Loucy (cell line): ENCODE measurements around the gene HRH3.

Experiments
- H2AFZ ChIP-seq: fragments of 200-600 bp; sonication (generic); 2 replicates; pipeline ENCODE4 v1.6.0; 2016; ENCODE audit warnings: antibody characterized with exemption, mild to moderate bottlenecking, low read length, moderate library complexity
- H3F3A ChIP-seq: fragments of 200-600 bp; 2 replicates; pipeline ENCODE4 v1.6.0; 2016; ENCODE audit warnings: antibody characterized with exemption, low read depth, mild to moderate bottlenecking
- H3K27me3 ChIP-seq: fragments of 200-600 bp; sonication (generic); 2 replicates; pipeline ENCODE4 v1.6.1; 2014; ENCODE audit warnings: low read length, mild to moderate bottlenecking; ENCODE audit not compliant: insufficient read depth, poor library complexity, severe bottlenecking
- H3K36me3 ChIP-seq: fragments of 200-600 bp; sonication (generic); 2 replicates; pipeline ENCODE4 v1.6.1; 2016; ENCODE audit warnings: low read length; ENCODE audit not compliant: insufficient read depth
- H3K4me1 ChIP-seq: fragments of 200-600 bp; sonication (generic); 2 replicates; pipeline ENCODE4 v1.5.1; 2014; ENCODE audit warnings: low read length, mild to moderate bottlenecking; ENCODE audit not compliant: insufficient read depth, poor library complexity, severe bottlenecking
- H3K4me2 ChIP-seq: fragments of 200-600 bp; sonication (generic); 2 replicates; pipeline ENCODE4 v1.6.0; 2014; ENCODE audit warnings: antibody characterized with exemption, low read length, low read depth, mild to moderate bottlenecking; ENCODE audit not compliant: poor library complexity, severe bottlenecking
- H3K4me3 ChIP-seq: fragments of 200-600 bp; sonication (generic); 2 replicates; pipeline ENCODE4 v1.5.1; 2014; ENCODE audit warnings: low read length, mild to moderate bottlenecking, mixed read lengths; ENCODE audit not compliant: poor library complexity, severe bottlenecking
- H3K79me2 ChIP-seq: fragments of 200-600 bp; sonication (generic); 2 replicates; pipeline ENCODE4 v1.6.1; 2014; ENCODE audit warnings: low read length; ENCODE audit not compliant: insufficient read depth
- H3K9ac ChIP-seq: fragments of 200-600 bp; sonication (generic); 2 replicates; pipeline ENCODE4 v1.6.0; 2014; ENCODE audit warnings: mild to moderate bottlenecking, low read depth, low read length, moderate library complexity; ENCODE audit not compliant: poor library complexity, severe bottlenecking
- H3K9me2 ChIP-seq: fragments of 200-600 bp; sonication (generic); replicated peaks from 2 replicates; pipeline ENCODE4 v1.6.1; 2016; ENCODE audit warnings: low read depth, low read length, mixed read lengths
- H3K9me3 ChIP-seq: fragments of 200-600 bp; sonication (generic); 2 replicates; pipeline ENCODE4 v1.6.1; 2014; ENCODE audit warnings: mild to moderate bottlenecking, antibody characterized with exemption, low read length, low read depth; ENCODE audit not compliant: insufficient read depth
- H4K20me1 ChIP-seq: fragments of 200-600 bp; sonication (generic); 2 replicates; pipeline ENCODE4 v1.6.0; 2014; ENCODE audit warnings: antibody characterized with exemption, low read length, mild to moderate bottlenecking; ENCODE audit not compliant: insufficient read depth, poor library complexity, severe bottlenecking
- CTCF ChIP-seq: fragments of 200-600 bp; sonication (generic); conservative IDR thresholded peaks from 2 replicates; pipeline ENCODE4 v1.5.1; 2014; ENCODE audit warnings: mild to moderate bottlenecking, antibody characterized with exemption, low read length
- EZH2phosphoT487 ChIP-seq: fragments of 200-600 bp; IDR thresholded peaks from 2 replicates; pipeline ENCODE4 v1.6.1; 2018; ENCODE audit warnings: antibody characterized with exemption, mild to moderate bottlenecking, moderate library complexity, borderline replicate concordance

HRH3 gene

GRCh38 chr20:62230696-62231095 lies 10.6 kb upstream of the HRH3 start:
- H3K4me1 ChIP-seq, result no peaks in the 10 kb centered on the region

GRCh38 chr20:62230276-62230675 lies 10.2 kb upstream of the HRH3 start:
- H3K9me2 ChIP-seq, result no peaks in the 10 kb centered on the region
- no peaks in the 10 kb centered on the region for H4K20me1 ChIP-seq
- no peaks in the 10 kb centered on the region for H3F3A ChIP-seq
- TF ChIP-seq CTCF (no peak), EZH2phosphoT487 (no peak)
- no peak overlapping the region for H3K4me3 ChIP-seq
- H3K9ac ChIP-seq, result no peak overlapping the region
- H3K4me2 ChIP-seq, result no peak overlapping the region
- H3K4me1 ChIP-seq, result no peaks in the 10 kb centered on the region
- H3K9me3 ChIP-seq, result no peaks in the 10 kb centered on the region
- H2AFZ ChIP-seq, result no peak overlapping the region
- H3K27me3 ChIP-seq, result no peaks in the 10 kb centered on the region
- no peaks in the 10 kb centered on the region for H3K36me3 ChIP-seq
- no peaks in the 10 kb centered on the region for H3K79me2 ChIP-seq

More at GRCh38 chr20:62230696-62231095, 10.6 kb upstream of the HRH3 start:
- TF ChIP-seq CTCF (no peak), EZH2phosphoT487 (no peak)
- Histone ChIP-seq H3K4me2 (no peak overlapping the region), H3K4me3 (no peak overlapping the region), H3K9ac (no peak overlapping the region), H4K20me1 (no peaks in the 10 kb centered on the region), H3K9me2 (no peaks in the 10 kb centered on the region), H3F3A (no peaks in the 10 kb centered on the region), H3K79me2 (no peaks in the 10 kb centered on the region), H3K36me3 (no peaks in the 10 kb centered on the region), H3K27me3 (no peaks in the 10 kb centered on the region), H2AFZ (no peak overlapping the region), H3K9me3 (no peaks in the 10 kb centered on the region)

GRCh38 chr20:62229667-62230066 lies 9.6 kb upstream of the HRH3 start:
- Histone ChIP-seq H3K4me2 (no peak overlapping the region), H3K9me2 (no peaks in the 10 kb centered on the region), H3K4me1 (no peaks in the 10 kb centered on the region), H3K27me3 (no peaks in the 10 kb centered on the region), H3F3A (no peaks in the 10 kb centered on the region), H3K4me3 (no peak overlapping the region), H3K36me3 (no peaks in the 10 kb centered on the region), H3K9me3 (no peaks in the 10 kb centered on the region), H2AFZ (no peak overlapping the region), H3K79me2 (no peaks in the 10 kb centered on the region), H4K20me1 (no peaks in the 10 kb centered on the region), H3K9ac (no peak overlapping the region)
- no peak for TF ChIP-seq EZH2phosphoT487
- TF ChIP-seq CTCF, result no peak
